HCT116 (cell line): ENCODE results near the gene SPTLC3. TPM values are rescaled to one million over a fixed set of nuclear protein-coding genes. Genes with fewer than 3 reads are reported as not detected.

Experiments
- ATAC-seq: fragments of 200-7000 bp; cut with Tn5 transposase; 2 replicates; pipeline ENCODE4 v1.9.1; 2020; ENCODE audit warnings: mild to moderate bottlenecking, moderate library complexity
- BruUV-seq: library from RNA; stranded (reverse); fragments of 400-500 nt; replicated peaks from 2 replicates; lab custom pipeline; 2021; lab: Mats Ljungman, UMichigan
- CTCF ChIA-PET: fragments of 300-600 bp; sonication (Branson Sonifier 250); formaldehyde crosslinking; loops from one replicate; lab custom pipeline; 2021; ENCODE audit warnings: antibody characterized with exemption; lab: Charles Lee
- POLR2A ChIA-PET: fragments of 300-600, 350-600 bp; sonication (Branson Sonifier 250); formaldehyde crosslinking; loops from one replicate; lab custom pipeline; 2021; ENCODE audit warnings: antibody characterized with exemption; lab: Charles Lee
- RAD21 ChIA-PET, 2 experiments: fragments of 300-600 bp; sonication (Branson Sonifier 250); formaldehyde crosslinking; loops; one replicate each; lab custom pipeline; 2023; ENCODE audit warnings: low total read pairs in 2 of 2; ENCODE audit not compliant: uncharacterized antibody in 2 of 2, unreplicated experiment in 2 of 2, low non-redundant PET in 1 of 2; lab: Charles Lee
- DNase-seq: peaks from one replicate; pipeline ENCODE4 v3.0.0-alpha.2; 2010; ENCODE audit warnings: low read depth, low spot score
- H2AFZ ChIP-seq: fragments of 200-600 bp; shearing (Covaris generic), sonication (generic); 2 replicates; pipeline ENCODE4 v1.6.1; 2017; ENCODE audit warnings: low read depth, mixed run types, mixed read lengths, antibody characterized with exemption, low read length; ENCODE audit not compliant: poor library complexity, severe bottlenecking
- H3K27ac ChIP-seq: 2 replicates; pipeline ENCODE4 v1.5.1; 2012; ENCODE audit warnings: low read depth, low read length
- H3K27me3 ChIP-seq: fragments of 200-600 bp; sonication (generic); 2 replicates; pipeline ENCODE4 v1.6.1; 2016; ENCODE audit warnings: mixed run types, low read length, mixed read lengths; ENCODE audit not compliant: insufficient read depth
- H3K36me3 ChIP-seq, 2 experiments: fragments of 200-500 bp in 1 of 2; fragments of 200-600 bp in 1 of 2; sonication (Bioruptor generic) in 1 of 2; sonication (generic) in 1 of 2; 2 replicates each; pipeline versions ENCODE4 v1.5.1 to v1.6.1; 2014 to 2016; ENCODE audit warnings: low read length in 2 of 2, inconsistent platforms in 1 of 2, mixed read lengths in 1 of 2, mixed run types in 1 of 2; ENCODE audit not compliant: insufficient read depth in 2 of 2, control insufficient read depth in 1 of 2
- H3K4me1 ChIP-seq, 2 experiments: fragments of 200-600 bp in 1 of 2; sonication (generic) in 1 of 2; 2 replicates each; pipeline versions ENCODE4 v1.5.1 to v1.6.1; 2012 to 2017; ENCODE audit warnings: low read length in 2 of 2, inconsistent platforms in 1 of 2, mild to moderate bottlenecking in 1 of 2, mixed read lengths in 1 of 2, mixed run types in 1 of 2, moderate library complexity in 1 of 2; ENCODE audit not compliant: insufficient read depth in 2 of 2, control insufficient read depth in 1 of 2
- H3K4me2 ChIP-seq: fragments of 200-600 bp; sonication (generic); 2 replicates; pipeline ENCODE4 v1.6.1; 2017; ENCODE audit warnings: mixed run types, low read length, mixed read lengths
- H3K4me3 ChIP-seq, 2 experiments: fragments of 200-600 bp in 1 of 2; sonication (generic) in 1 of 2; replicated peaks in 1 of 2; 2 replicates each; pipeline ENCODE4 v1.5.1; 2011 to 2016; ENCODE audit warnings: low read length in 2 of 2, control low read depth in 1 of 2, low read depth in 1 of 2, mild to moderate bottlenecking in 1 of 2, mixed read lengths in 1 of 2, mixed run types in 1 of 2
- H3K79me2 ChIP-seq: fragments of 200-600 bp; sonication (generic); 2 replicates; pipeline ENCODE4 v1.6.1; 2017; ENCODE audit warnings: mild to moderate bottlenecking, mixed run types, low read length, moderate library complexity, mixed read lengths; ENCODE audit not compliant: insufficient read depth
- H3K9ac ChIP-seq: fragments of 200-600 bp; sonication (generic); 2 replicates; pipeline ENCODE4 v1.6.1; 2016; ENCODE audit warnings: low read length, mixed read lengths
- H3K9me2 ChIP-seq: fragments of 200-600 bp; sonication (generic), shearing (Covaris generic); 2 replicates; pipeline ENCODE4 v1.6.1; 2017; ENCODE audit warnings: mixed run types, mild to moderate bottlenecking, moderate library complexity; ENCODE audit not compliant: insufficient read depth
- H3K9me3 ChIP-seq, 2 experiments: fragments of 200-500 bp in 1 of 2; fragments of 200-600 bp in 1 of 2; sonication (Bioruptor generic) in 1 of 2; sonication (generic) in 1 of 2; 2 replicates each; pipeline ENCODE4 v1.6.1; 2014 to 2017; ENCODE audit warnings: low read length in 2 of 2, mixed read lengths in 2 of 2, inconsistent platforms in 1 of 2, low read depth in 1 of 2, mild to moderate bottlenecking in 1 of 2, mixed run types in 1 of 2, moderate library complexity in 1 of 2; ENCODE audit not compliant: control insufficient read depth in 1 of 2, insufficient read depth in 1 of 2
- H4K20me1 ChIP-seq: fragments of 200-600 bp; sonication (generic), shearing (Covaris generic); 2 replicates; pipeline ENCODE4 v1.6.1; 2017; ENCODE audit warnings: mixed run types, mild to moderate bottlenecking, moderate library complexity; ENCODE audit not compliant: insufficient read depth
- ATF3 ChIP-seq: IDR thresholded peaks from 2 replicates; pipeline ENCODE4 v1.6.1; 2012
- CBX3 ChIP-seq: IDR thresholded peaks from 2 replicates; pipeline ENCODE4 v1.6.1; 2012; ENCODE audit warnings: low read depth
- CEBPB ChIP-seq: IDR thresholded peaks from 2 replicates; pipeline ENCODE4 v1.6.1; 2012; ENCODE audit warnings: low read depth
- CTCF ChIP-seq, 3 experiments: fragments of 200-600 bp in 1 of 3; sonication (generic) in 1 of 3; IDR thresholded peaks in 2 of 3; conservative IDR thresholded peaks in 1 of 3; 2 replicates each; pipeline ENCODE4 v1.5.1; 2012 to 2017; ENCODE audit warnings: low read depth in 2 of 3, low read length in 2 of 3, antibody characterized with exemption in 1 of 3, borderline replicate concordance in 1 of 3, control low read depth in 1 of 3, mild to moderate bottlenecking in 1 of 3, mixed read lengths in 1 of 3, mixed run types in 1 of 3, moderate library complexity in 1 of 3; ENCODE audit not compliant: insufficient read depth in 1 of 3
- EZH2phosphoT487 ChIP-seq: fragments of 200-600 bp; IDR thresholded peaks from 2 replicates; pipeline ENCODE4 v1.6.1; 2018; ENCODE audit warnings: antibody characterized with exemption, borderline replicate concordance
- JUND ChIP-seq: IDR thresholded peaks from 2 replicates; pipeline ENCODE4 v1.6.1; 2012
- POLR2A ChIP-seq: IDR thresholded peaks from 2 replicates; pipeline ENCODE4 v1.7.0; 2011; ENCODE audit warnings: borderline replicate concordance; ENCODE audit not compliant: insufficient read depth, insufficient read length; ENCODE audit errors: extremely low read depth
- REST ChIP-seq: IDR thresholded peaks from 2 replicates; pipeline ENCODE4 v1.6.1; 2012; ENCODE audit warnings: low read depth
- SIN3A ChIP-seq: IDR thresholded peaks from 2 replicates; pipeline ENCODE4 v1.6.1; 2012; ENCODE audit warnings: low read depth
- SP1 ChIP-seq: IDR thresholded peaks from 2 replicates; pipeline ENCODE4 v1.6.1; 2012; ENCODE audit warnings: low read depth
- ZFX ChIP-seq: fragments of 450-650 bp; IDR thresholded peaks from 2 replicates; pipeline ENCODE4 v1.6.1; 2017
- intact Hi-C: fragments of 100-400 bp; cut with micrococcal nuclease; formaldehyde crosslinking; loops from 2 replicates; pipeline ENCODE4 v1.10.0; 2022
- total RNA-seq: library from RNA; stranded (reverse); gene quantifications from one replicate; pipeline ENCODE4 v1.2.1, GENCODE V29; 2021; ENCODE audit not compliant: unreplicated experiment

SPTLC3 gene
- total RNA-seq, 1 experiment from 2014 or later = not detected

- no peaks in the 10 kb centered on the region for H3K9me2 ChIP-seq
- H3K9me3 ChIP-seq = no peaks in the 10 kb centered on the region
- no peaks in the 10 kb centered on the region for H3K36me3 ChIP-seq
- H3K4me1 ChIP-seq = no peaks in the 10 kb centered on the region
- POLR2A ChIA-PET = no interaction called here
- H4K20me1 ChIP-seq = no peaks in the 10 kb centered on the region
- CTCF ChIA-PET = no interaction called here
- H3K27me3 ChIP-seq = no peaks in the 10 kb centered on the region; the same call in 1 of the 2 replicates
- no peak overlapping the region for H3K9ac ChIP-seq
- ATAC-seq (no peak), DNase-seq (no peak)
- H2AFZ ChIP-seq = no peak overlapping the region
- BruUV-seq = no TSS peak
- H3K79me2 ChIP-seq = no peaks in the 10 kb centered on the region
- H3K4me2 ChIP-seq = no peak overlapping the region
- H3K4me3 ChIP-seq = no peak overlapping the region
- RAD21 ChIA-PET = no interaction called here
- intact Hi-C loops = no loop called here
- no peak overlapping the region for H3K27ac ChIP-seq
- TF ChIP-seq CEBPB (no peak), POLR2A (no peak), ZFX (no peak), EZH2phosphoT487 (no peak), SIN3A (no peak), JUND (no peak), ATF3 (no peak)
Measured at GRCh38 chr20:13180986-13181889, 172.5 kb downstream of the SPTLC3 start.

- DNase-seq = no peak
- Histone ChIP-seq H4K20me1 (no peaks in the 10 kb centered on the region), H3K4me3 (no peak overlapping the region), H3K9me2 (no peaks in the 10 kb centered on the region), H3K36me3 (no peaks in the 10 kb centered on the region), H3K9ac (no peak overlapping the region), H2AFZ (no peak overlapping the region), H3K79me2 (no peaks in the 10 kb centered on the region), H3K4me1 (no peaks in the 10 kb centered on the region), H3K9me3 (no peaks in the 10 kb centered on the region), H3K27me3 (no peaks in the 10 kb centered on the region; the same call in 1 of the 2 replicates), H3K4me2 (no peak overlapping the region), H3K27ac (no peak overlapping the region)
- no peak for ATAC-seq
- ChIA-PET RAD21 (no interaction called here), POLR2A (no interaction called here), CTCF (no interaction called here)
- BruUV-seq = no TSS peak
- intact Hi-C loops = no loop called here
- TF ChIP-seq SP1 (no peak), CEBPB (no peak), REST (no peak), CTCF (IDR thresholded peaks at IDR 0.05 in 2 of 3, conservative IDR thresholded peaks at IDR 0.05 in 1 of 3; ENCODE audit: borderline replicate concordance in 1 of 3, insufficient read depth in 1 of 3, low read depth in 2 of 3, low read length in 2 of 3) (no peak), CBX3 (no peak)
Measured at GRCh38 chr20:13183005-13183404, 174.2 kb downstream of the SPTLC3 start.
